SU-DHL-6 (cell line): ENCODE measurements around the gene NT5C.

Source experiments
- H2AFZ ChIP-seq: fragments of 200-600 bp; sonication (generic); 2 replicates; pipeline ENCODE4 v1.6.1; 2014; ENCODE audit warnings: low read depth, mild to moderate bottlenecking, moderate library complexity, mixed read lengths, antibody characterized with exemption, low read length; ENCODE audit not compliant: severe bottlenecking
- H3F3A ChIP-seq: fragments of 200-600 bp; shearing (Covaris generic); 2 replicates; pipeline ENCODE4 v1.6.0; 2016; ENCODE audit warnings: antibody characterized with exemption, mild to moderate bottlenecking; ENCODE audit not compliant: insufficient read depth
- H3K27ac ChIP-seq: fragments of 200-600 bp; sonication (generic); 2 replicates; pipeline ENCODE4 v1.5.1; 2016; ENCODE audit warnings: low read depth, mild to moderate bottlenecking, low read length, moderate library complexity, mixed read lengths
- H3K27me3 ChIP-seq: fragments of 200-600 bp; sonication (generic), shearing (Covaris generic); 2 replicates; pipeline ENCODE4 v1.6.0; 2014; ENCODE audit warnings: mild to moderate bottlenecking, low read length
- H3K36me3 ChIP-seq: fragments of 200-600 bp; sonication (generic); 2 replicates; pipeline ENCODE4 v1.6.1; 2014; ENCODE audit warnings: mild to moderate bottlenecking, low read length, mixed read lengths
- H3K4me2 ChIP-seq: fragments of 300-600, 200-600 bp; shearing (Covaris generic), sonication (generic); 2 replicates; pipeline ENCODE4 v1.6.0; 2014; ENCODE audit warnings: low read length, low read depth, mild to moderate bottlenecking; ENCODE audit not compliant: poor library complexity, severe bottlenecking
- H3K4me3 ChIP-seq: fragments of 200-600 bp; sonication (generic); 2 replicates; pipeline ENCODE4 v1.5.1; 2014; ENCODE audit warnings: antibody characterized with exemption, low read length, mild to moderate bottlenecking, mixed read lengths; ENCODE audit not compliant: insufficient read depth, poor library complexity, severe bottlenecking
- H3K79me2 ChIP-seq: fragments of 200-600 bp; sonication (generic); 2 replicates; pipeline ENCODE4 v1.6.1; 2014; ENCODE audit warnings: mild to moderate bottlenecking, low read length, moderate library complexity; ENCODE audit not compliant: insufficient read depth
- H3K9ac ChIP-seq: fragments of 200-600 bp; sonication (generic); 2 replicates; pipeline ENCODE4 v1.7.0; 2014; ENCODE audit warnings: mild to moderate bottlenecking, low read length
- H3K9me2 ChIP-seq: fragments of 200-600 bp; sonication (generic); replicated peaks from 2 replicates; pipeline ENCODE4 v1.6.1; 2014; ENCODE audit warnings: low read length; ENCODE audit not compliant: insufficient read depth
- H3K9me3 ChIP-seq: fragments of 200-600 bp; sonication (generic); 2 replicates; pipeline ENCODE4 v1.6.1; 2014; ENCODE audit warnings: low read length, mixed read lengths; ENCODE audit not compliant: insufficient read depth
- H4K20me1 ChIP-seq: fragments of 200-600 bp; sonication (generic); 2 replicates; pipeline ENCODE4 v1.6.1; 2014; ENCODE audit warnings: low read depth, mild to moderate bottlenecking, antibody characterized with exemption, low read length, moderate library complexity, mixed read lengths
- EZH2phosphoT487 ChIP-seq: fragments of 200-600 bp; sonication (generic), shearing (Covaris generic); conservative IDR thresholded peaks from 2 replicates; pipeline ENCODE4 v1.6.1; 2018; ENCODE audit warnings: mild to moderate bottlenecking, antibody characterized with exemption, low read length, moderate library complexity, mixed read lengths
- TF ChIP-seq, protein P1 (sequence below): fragments of 200-600 bp; sonication (generic); IDR thresholded peaks from one replicate; pipeline ENCODE4 v1.5.1; 2017; ENCODE audit warnings: antibody characterized with exemption, mild to moderate bottlenecking, low read length, moderate library complexity; ENCODE audit not compliant: insufficient read depth, poor library complexity, severe bottlenecking

NT5C gene

DNA sequence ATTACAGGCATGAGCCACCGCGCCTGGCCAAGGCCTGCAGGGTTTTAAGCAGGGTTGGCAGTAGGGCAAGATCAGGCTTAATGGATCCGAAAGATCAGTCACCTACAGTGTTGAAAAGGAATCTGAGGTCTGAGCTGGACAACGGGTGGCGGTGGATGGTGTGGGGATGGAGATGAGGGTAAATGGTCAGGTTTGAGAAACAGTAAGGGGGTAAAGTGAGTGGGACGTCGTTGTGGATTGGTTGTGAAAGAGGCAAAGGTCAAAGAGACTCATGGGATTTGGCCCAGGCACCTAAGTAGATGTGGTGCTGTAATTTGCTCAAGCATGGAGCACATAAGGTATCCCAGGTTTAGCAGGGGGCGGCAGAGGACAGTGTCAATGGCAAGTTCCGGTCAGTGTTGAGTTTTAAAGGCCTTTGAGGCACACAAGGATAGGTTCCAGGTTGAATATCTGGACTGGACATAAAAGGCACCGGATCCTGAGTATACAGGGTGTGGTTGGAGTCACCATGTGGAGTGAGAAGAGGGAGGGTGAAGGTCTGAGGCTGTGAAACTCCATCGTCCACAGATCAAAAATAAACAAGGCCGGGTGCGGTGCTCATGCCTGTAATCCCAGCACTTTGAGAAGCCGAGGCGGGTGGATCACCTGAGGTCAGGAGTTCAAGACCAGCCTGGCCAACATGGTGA lies 44.9 kb downstream of the NT5C start:
- Histone ChIP-seq H3F3A (no peaks in the 10 kb centered on the region), H3K27ac (no peak overlapping the region), H3K79me2 (no peaks in the 10 kb centered on the region), H3K4me3 (no peak overlapping the region), H3K4me2 (no peak overlapping the region), H2AFZ (no peak overlapping the region), H3K9me3 (no peaks in the 10 kb centered on the region), H3K36me3 (no peaks in the 10 kb centered on the region), H3K27me3 (no peaks in the 10 kb centered on the region), H4K20me1 (no peaks in the 10 kb centered on the region), H3K9ac (no peak overlapping the region), H3K9me2 (no peaks in the 10 kb centered on the region)
- TF ChIP-seq EZH2phosphoT487, result no peak
- TF ChIP-seq, protein P1, sequence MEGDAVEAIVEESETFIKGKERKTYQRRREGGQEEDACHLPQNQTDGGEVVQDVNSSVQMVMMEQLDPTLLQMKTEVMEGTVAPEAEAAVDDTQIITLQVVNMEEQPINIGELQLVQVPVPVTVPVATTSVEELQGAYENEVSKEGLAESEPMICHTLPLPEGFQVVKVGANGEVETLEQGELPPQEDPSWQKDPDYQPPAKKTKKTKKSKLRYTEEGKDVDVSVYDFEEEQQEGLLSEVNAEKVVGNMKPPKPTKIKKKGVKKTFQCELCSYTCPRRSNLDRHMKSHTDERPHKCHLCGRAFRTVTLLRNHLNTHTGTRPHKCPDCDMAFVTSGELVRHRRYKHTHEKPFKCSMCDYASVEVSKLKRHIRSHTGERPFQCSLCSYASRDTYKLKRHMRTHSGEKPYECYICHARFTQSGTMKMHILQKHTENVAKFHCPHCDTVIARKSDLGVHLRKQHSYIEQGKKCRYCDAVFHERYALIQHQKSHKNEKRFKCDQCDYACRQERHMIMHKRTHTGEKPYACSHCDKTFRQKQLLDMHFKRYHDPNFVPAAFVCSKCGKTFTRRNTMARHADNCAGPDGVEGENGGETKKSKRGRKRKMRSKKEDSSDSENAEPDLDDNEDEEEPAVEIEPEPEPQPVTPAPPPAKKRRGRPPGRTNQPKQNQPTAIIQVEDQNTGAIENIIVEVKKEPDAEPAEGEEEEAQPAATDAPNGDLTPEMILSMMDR, result no peak

DNA sequence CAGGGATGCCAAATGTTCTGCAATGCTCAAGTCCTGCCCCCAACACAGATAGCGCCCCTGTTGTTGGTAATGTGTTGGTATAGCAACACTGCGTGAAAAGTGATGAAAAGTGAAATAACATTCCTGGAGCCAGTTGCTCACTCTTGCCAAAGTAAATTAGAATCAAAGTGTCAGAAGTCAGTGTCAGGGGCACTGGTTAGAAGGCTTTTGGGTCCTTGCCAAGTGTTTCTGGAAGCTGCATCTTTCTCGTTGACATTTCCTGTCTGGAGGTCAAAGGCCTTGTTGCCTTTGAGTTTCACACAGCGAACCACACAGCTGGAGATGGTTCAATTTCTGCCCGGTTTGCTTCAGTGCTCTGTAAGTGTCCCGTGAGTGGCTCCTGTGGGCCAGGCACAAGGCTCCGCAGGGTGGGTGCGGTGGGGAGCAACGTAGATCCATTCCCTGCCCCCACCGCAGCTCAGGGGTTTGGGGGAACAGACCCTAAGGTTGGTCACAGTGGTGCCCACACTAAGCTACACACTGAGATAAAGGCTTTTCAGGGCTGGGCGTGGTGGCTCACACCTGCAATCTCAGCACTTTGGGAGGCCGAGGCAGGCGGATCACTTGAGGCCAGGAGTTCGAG lies 47.4 kb downstream of the NT5C start:
- Histone ChIP-seq H3K9me3 (no peaks in the 10 kb centered on the region), H3K9ac (no peak overlapping the region), H3K27me3 (no peaks in the 10 kb centered on the region), H3F3A (no peaks in the 10 kb centered on the region), H3K9me2 (no peaks in the 10 kb centered on the region), H3K4me3 (no peak overlapping the region), H3K79me2 (no peaks in the 10 kb centered on the region), H2AFZ (no peak overlapping the region), H3K4me2 (no peak overlapping the region), H4K20me1 (no peaks in the 10 kb centered on the region), H3K27ac (no peak overlapping the region), H3K36me3 (no peaks in the 10 kb centered on the region)
- TF ChIP-seq, protein P1, result no peak
- TF ChIP-seq EZH2phosphoT487, result no peak

DNA sequence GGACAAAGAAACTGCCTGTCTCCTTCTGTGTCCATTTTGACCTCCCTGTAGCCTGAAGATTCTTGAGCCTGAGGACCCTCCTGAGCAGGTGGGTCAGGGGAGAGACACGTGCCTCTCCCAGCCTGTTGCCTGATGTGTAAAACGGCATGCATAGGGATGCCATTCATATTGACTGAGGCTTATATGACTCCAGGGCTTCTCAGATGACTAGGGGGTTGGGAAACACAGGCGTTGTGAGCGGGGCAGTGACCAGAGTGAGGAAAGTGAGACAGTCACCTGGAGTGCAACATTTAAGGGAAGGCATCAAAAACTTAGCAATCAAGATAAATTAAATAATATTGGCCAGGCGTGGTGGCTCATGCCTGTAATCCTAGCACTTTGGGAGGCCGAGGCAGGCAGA lies 48.9 kb downstream of the NT5C start:
- no peak overlapping the region for H3K4me2 ChIP-seq
- H3K9ac ChIP-seq, result no peak overlapping the region
- H2AFZ ChIP-seq, result no peak overlapping the region
- H3K4me3 ChIP-seq, result no peak overlapping the region
- H3K79me2 ChIP-seq, result no peaks in the 10 kb centered on the region
- H3F3A ChIP-seq, result no peaks in the 10 kb centered on the region
- H3K27me3 ChIP-seq, result no peaks in the 10 kb centered on the region
- H3K9me2 ChIP-seq, result no peaks in the 10 kb centered on the region
- H3K9me3 ChIP-seq, result no peaks in the 10 kb centered on the region
- no peaks in the 10 kb centered on the region for H4K20me1 ChIP-seq
- H3K36me3 ChIP-seq, result no peaks in the 10 kb centered on the region
- H3K27ac ChIP-seq, result no peak overlapping the region
- TF ChIP-seq EZH2phosphoT487, result no peak
- TF ChIP-seq, protein P1, result no peak
